Measurements from ENCODE around the gene RHOB. TPM values are rescaled to one million over a fixed set of nuclear protein-coding genes. Genes with fewer than 3 reads are reported as not detected.

RHOB gene
- total and polyA plus RNA-seq, 2 of the 13 experiments (the other 11 are each of a cell fraction or from before 2014, with no cell fraction given): 192 to 268 TPM

GRCh38 chr2:20447437-20448245 lies 767 bp downstream of the RHOB start (continued):
- TF ChIP-seq GTF3A (CRISPR knock-in tag; conservative IDR thresholded peaks at IDR 0.05): 0 out of 2 replicates have a peak, but pooled peaks have one; percentile 49
- peak; percentile 81 for TF ChIP-seq MTF1 (CRISPR knock-in tag; IDR thresholded peaks at IDR 0.05)
- TF ChIP-seq ZNF772 (CRISPR knock-in tag; IDR thresholded peaks at IDR 0.05): peak; percentile 14; the same call in 1 of the 2 replicates
- 0 out of 2 replicates have a peak, but pooled peaks have one; percentile 57 for TF ChIP-seq ZNF10 (CRISPR knock-in tag; IDR thresholded peaks at IDR 0.05; ENCODE audit: borderline replicate concordance, low read depth)
- TF ChIP-seq HNRNPLL (IDR thresholded peaks at IDR 0.05; ENCODE audit: low read depth, low read length, poor library complexity, severe bottlenecking): peak; percentile 28
- peak; percentile 89 for TF ChIP-seq PAF1 (CRISPR knock-in tag; IDR thresholded peaks at IDR 0.05)
- TF ChIP-seq ZSCAN21 (CRISPR knock-in tag; IDR thresholded peaks at IDR 0.05; ENCODE audit: borderline replicate concordance): 0 out of 2 replicates have a peak, but pooled peaks have one; percentile 29
- TF ChIP-seq ZNF841 (CRISPR knock-in tag; IDR thresholded peaks at IDR 0.05; ENCODE audit: borderline replicate concordance): no peak
- TF ChIP-seq ZNF547 (CRISPR knock-in tag; IDR thresholded peaks at IDR 0.05): peak; percentile 92
- peak; percentile 89 for TF ChIP-seq HES4 (CRISPR knock-in tag; IDR thresholded peaks at IDR 0.05; ENCODE audit: borderline replicate concordance)
- TF ChIP-seq FIP1L1 (IDR thresholded peaks at IDR 0.05; ENCODE audit: borderline replicate concordance, insufficient read depth, low read depth, low read length): peak; percentile 37; the same call in 1 of the 2 replicates
- TF ChIP-seq BCL6 (CRISPR knock-in tag; IDR thresholded peaks at IDR 0.05): peak; percentile 40; the same call in 1 of the 2 replicates
- peak; percentile 65; the same call in 1 of the 2 replicates for TF ChIP-seq ZNF230 (CRISPR knock-in tag; IDR thresholded peaks at IDR 0.05)
- peak; percentile 19; the same call in 1 of the 2 replicates for TF ChIP-seq ZNF605 (CRISPR knock-in tag; IDR thresholded peaks at IDR 0.05)
- TF ChIP-seq MTERF4 (CRISPR knock-in tag; IDR thresholded peaks at IDR 0.05): peak; percentile 75; the same call in 1 of the 2 replicates
- 0 out of 2 replicates have a peak, but pooled peaks have one; percentile 46 for TF ChIP-seq TSC22D2 (CRISPR knock-in tag; IDR thresholded peaks at IDR 0.05; ENCODE audit: borderline replicate concordance)
- TF ChIP-seq REST (IDR thresholded peaks at IDR 0.05; ENCODE audit: borderline replicate concordance in 1 of 2, low read depth in 1 of 2, low read length in 2 of 2): peak in 1 of 2 experiments; percentile 33; a peak in 1 of 4 replicates
- no peak for TF ChIP-seq HOXA5 (CRISPR knock-in tag; IDR thresholded peaks at IDR 0.05)
- 0 out of 2 replicates have a peak, but pooled peaks have one; percentile 59 for TF ChIP-seq ZNF484 (CRISPR knock-in tag; IDR thresholded peaks at IDR 0.05; ENCODE audit: borderline replicate concordance, low read depth)
- TF ChIP-seq ZNF253 (CRISPR knock-in tag; IDR thresholded peaks at IDR 0.05; ENCODE audit: borderline replicate concordance): peak; percentile 84; the same call in 1 of the 2 replicates
- TF ChIP-seq PRMT3 (CRISPR knock-in tag; IDR thresholded peaks at IDR 0.05; ENCODE audit: borderline replicate concordance, low read depth): peak; percentile 76; the same call in 1 of the 2 replicates
- TF ChIP-seq TOPORS (CRISPR knock-in tag; IDR thresholded peaks at IDR 0.05): peak; percentile 30; the same call in 1 of the 2 replicates
- TF ChIP-seq CBX2 (IDR thresholded peaks at IDR 0.05; ENCODE audit: low read depth, low read length): no peak
- TF ChIP-seq CBX2 (CRISPR knock-in tag; IDR thresholded peaks at IDR 0.05; ENCODE audit: low read depth): peak; percentile 71; the same call in 1 of the 2 replicates
